Chondrocyte (in vitro differentiated cells): ENCODE results near the gene KCNS3. TPM values are rescaled to one million over a fixed set of nuclear protein-coding genes. Genes with fewer than 3 reads are reported as not detected.

ENCODE experiments used
- DNase-seq: peaks from one replicate; pipeline ENCODE4 v3.0.0; 2021; ENCODE audit warnings: mixed read lengths, low spot score
- H3K27ac Mint-ChIP-seq: one replicate; pipeline ENCODE4 v1.8.0; 2021; ENCODE audit warnings: mild to moderate bottlenecking, moderate library complexity, mixed read lengths; ENCODE audit not compliant: unreplicated experiment
- H3K27me3 Mint-ChIP-seq: 2 replicates; pipeline ENCODE4 v1.8.0; 2021; ENCODE audit warnings: low read depth, mixed read lengths
- H3K36me3 Mint-ChIP-seq: 2 replicates; pipeline ENCODE4 v1.8.0; 2021; ENCODE audit warnings: low read depth, mixed read lengths
- H3K4me1 Mint-ChIP-seq: 2 replicates; pipeline ENCODE4 v1.8.0; 2021; ENCODE audit warnings: low read depth, mild to moderate bottlenecking, mixed read lengths
- H3K4me3 Mint-ChIP-seq: one replicate; pipeline ENCODE4 v1.8.0; 2021; ENCODE audit warnings: mild to moderate bottlenecking, moderate library complexity, mixed read lengths; ENCODE audit not compliant: unreplicated experiment
- H3K9me3 Mint-ChIP-seq: 2 replicates; pipeline ENCODE4 v1.8.0; 2021; ENCODE audit warnings: low read depth, mixed read lengths
- CTCF ChIP-seq: fragments of 200-600 bp; sonication (generic); IDR thresholded peaks from 2 replicates; pipeline ENCODE4 v1.5.0; 2021; ENCODE audit warnings: antibody characterized with exemption, mild to moderate bottlenecking, moderate library complexity
- total RNA-seq: library from RNA; stranded (reverse); gene quantifications from 3 replicates; pipeline ENCODE4 v1.2.1, GENCODE V29; 2021

Gene KCNS3
- total RNA-seq, 1 donor from 2014 or later = 0.37 TPM

GRCh38 chr2:17851731-17852585, 26.5 kb upstream of the KCNS3 start:
- no peaks in the 10 kb centered on the region for H3K9me3 Mint-ChIP-seq
- peaks cover 37% of the 10 kb centered on the region for H3K27me3 Mint-ChIP-seq
- no peak overlapping the region for H3K4me3 Mint-ChIP-seq
- H3K27ac Mint-ChIP-seq = no peak overlapping the region
- no peaks in the 10 kb centered on the region for H3K36me3 Mint-ChIP-seq
- peak; percentile 90 for TF ChIP-seq CTCF
- DNase-seq = no peak
- no peaks in the 10 kb centered on the region for H3K4me1 Mint-ChIP-seq

GRCh38 chr2:17853799-17854198, 24.7 kb upstream of the KCNS3 start:
- TF ChIP-seq CTCF = no peak
- Mint-ChIP-seq H3K27me3 (peaks cover 40% of the 10 kb centered on the region), H3K36me3 (no peaks in the 10 kb centered on the region), H3K4me1 (no peaks in the 10 kb centered on the region), H3K9me3 (no peaks in the 10 kb centered on the region), H3K27ac (no peak overlapping the region), H3K4me3 (no peak overlapping the region)
- no peak for DNase-seq

GRCh38 chr2:17857021-17857420, 21.4 kb upstream of the KCNS3 start:
- H3K4me3 Mint-ChIP-seq = no peak overlapping the region
- H3K27me3 Mint-ChIP-seq = peaks cover 54% of the 10 kb centered on the region
- no peak overlapping the region for H3K27ac Mint-ChIP-seq
- TF ChIP-seq CTCF = no peak
- H3K9me3 Mint-ChIP-seq = no peaks in the 10 kb centered on the region
- DNase-seq = no peak
- no peaks in the 10 kb centered on the region for H3K4me1 Mint-ChIP-seq
- H3K36me3 Mint-ChIP-seq = no peaks in the 10 kb centered on the region

- no peak for DNase-seq
- Mint-ChIP-seq H3K27me3 (peaks cover 58% of the 10 kb centered on the region), H3K27ac (no peak overlapping the region), H3K4me3 (no peak overlapping the region), H3K9me3 (no peaks in the 10 kb centered on the region), H3K4me1 (no peaks in the 10 kb centered on the region), H3K36me3 (no peaks in the 10 kb centered on the region)
- TF ChIP-seq CTCF = no peak
These were observed 20.4 kb upstream of the KCNS3 start for GRCh38 chr2:17858064-17858463.

GRCh38 chr2:17863539-17863938, 14.9 kb upstream of the KCNS3 start:
- no peaks in the 10 kb centered on the region for H3K9me3 Mint-ChIP-seq
- H3K27me3 Mint-ChIP-seq = peaks cover 36% of the 10 kb centered on the region
- no peak overlapping the region for H3K4me3 Mint-ChIP-seq
- no peak for TF ChIP-seq CTCF
- no peak for DNase-seq
- no peak overlapping the region for H3K27ac Mint-ChIP-seq
- no peaks in the 10 kb centered on the region for H3K36me3 Mint-ChIP-seq
- H3K4me1 Mint-ChIP-seq = no peaks in the 10 kb centered on the region
